Heart left ventricle (tissue), 16 donors: ENCODE results near the gene LIMS2. TPM values are rescaled to one million over a fixed set of nuclear protein-coding genes. Genes with fewer than 3 reads are reported as not detected.

Experiments used
- ATAC-seq, 4 donors: fragments of 200-7000 bp; cut with Tn5 transposase; one replicate each; pipeline ENCODE4 v1.9.1; 2020 to 2022; ENCODE audit warnings: moderate library complexity in 4 of 4, mild to moderate bottlenecking in 3 of 4, moderate number of reproducible peaks in 1 of 4
- DNase-seq, 5 donors: peaks; one replicate each; pipeline ENCODE4 v3.0.0-alpha.2; 2020
- H3K27ac ChIP-seq, 12 donors: fragments of 200-600 bp; sonication (generic) in 4 of 12; one replicate each; pipeline versions ENCODE4 v1.5.0 to v1.8.0; 2016 to 2022; ENCODE audit warnings: mild to moderate bottlenecking in 2 of 12
- H3K27me3 ChIP-seq, 9 donors: fragments of 200-600 bp; sonication (generic) in 2 of 9; one replicate each; pipeline versions ENCODE4 v1.5.1 to v1.8.0; 2016 to 2022; ENCODE audit warnings: mild to moderate bottlenecking in 3 of 9
- H3K36me3 ChIP-seq, 9 donors: fragments of 200-600 bp; sonication (generic) in 2 of 9; one replicate each; pipeline versions ENCODE4 v1.5.0 to v1.8.0; 2018 to 2022; ENCODE audit warnings: mild to moderate bottlenecking in 2 of 9
- H3K4me1 ChIP-seq, 12 donors: fragments of 200-600 bp; sonication (generic) in 4 of 12; one replicate each; pipeline versions ENCODE4 v1.5.0 to v1.8.0; 2016 to 2022; ENCODE audit warnings: mild to moderate bottlenecking in 3 of 12
- H3K4me3 ChIP-seq, 12 donors: fragments of 200-600 bp; sonication (generic) in 4 of 12; one replicate each; pipeline versions ENCODE4 v1.5.0 to v1.8.0; 2017 to 2022; ENCODE audit warnings: mild to moderate bottlenecking in 9 of 12, moderate library complexity in 4 of 12
- H3K9me3 ChIP-seq, 12 donors: fragments of 200-600 bp; sonication (generic) in 4 of 12; one replicate each; pipeline versions ENCODE4 v1.5.0 to v1.8.0; 2016 to 2022; ENCODE audit warnings: mild to moderate bottlenecking in 1 of 12
- POLR2A ChIP-seq, 2 donors: fragments of 450-650 bp; IDR thresholded peaks; one replicate each; pipeline ENCODE4 v1.6.1; 2017; ENCODE audit warnings: antibody characterized with exemption in 2 of 2, mild to moderate bottlenecking in 2 of 2, moderate library complexity in 2 of 2
- WGBS, 4 donors: extraction: QIAGEN DNeasy Blood & Tissue Kit in 2 of 4; methylation state at CpG; one replicate each; pipeline versions ENCODE4 v1.1.5 to v1.1.7; 2013 to 2018; 5-methylcytosine and 5-hydroxymethylcytosine counted together
- intact Hi-C, 10 donors: fragments of 100-400 bp; cut with DNase I; formaldehyde crosslinking; loops; one replicate each; pipeline versions ENCODE4 v1.11.1 to v1.14.2; 2022
- polyA plus RNA-seq, 2 donors: library from polyadenylated mRNA; stranded (reverse); fragments of 200-250 nt; gene quantifications; one replicate each; pipeline ENCODE4 v1.2.3, GENCODE V29; 2013
- total RNA-seq, 9 donors: library from RNA; depleted of rRNA in 2 of 9; stranded (reverse); fragments of >200 nt in 2 of 9; fragmentation: NEBNext Ultra II Directional in 3 of 9; extraction: Animal tissue kit (Norgen Biotek cat#: 25700) in 3 of 9; gene quantifications; one replicate each; pipeline versions ENCODE4 v1.1.0 to v1.2.4, GENCODE V29; 2016 to 2023
- TF ChIP-seq, protein P1 (sequence below), 12 donors: fragments of 200-600 bp; sonication (generic) in 4 of 12; IDR thresholded peaks; one replicate each; pipeline versions ENCODE4 v1.5.0 to v1.8.0; 2018 to 2022; ENCODE audit warnings: antibody characterized with exemption in 12 of 12, mild to moderate bottlenecking in 5 of 12
- donor health status: ischemic (EF 13 %, LVEDD 7.1; RV severe dilation, severe dysfunction).
- donor health status: healthy with polysubstance abuse.
- donor health status: DM: no; HTN: yes; CAD: no.
- donor health status: DM: no; HTN: no; CAD: no.
- donor health status: ischemic (EF 25% LVEDD 6.9; RV normal size, moderate dysfunction).
- donor health status: ischemic (EF 25% LVEDD 5.7; RV mildly dilated, moderate dysfunction).
- donor health status: healthy.
- donor health status: DM: yes; HTN: yes; CAD: no.
- donor health status: ischemic (EF 35%, LVEDD 5.7; RV mildly dilated, moderate dysfunction).
- donor health status: nonischemic (EF 11% LVEDD 7.7; RV severe dilation, severe dysfunction).
- donor health status: DM: yes; HTN: yes; CAD: no.
- donor health status: PGD.
- donor health status: ischemic (EF 29% LVEDD 5.4; RV normal size, mild dysfunction).
- donor health status: nonischemic (EF 23%, LVEDD 6.1; RV moderate dilation, normal function).

The LIMS2 gene
- total and polyA plus RNA-seq, 11 donors, result 97.1 to 293 (median 158) TPM

DNA sequence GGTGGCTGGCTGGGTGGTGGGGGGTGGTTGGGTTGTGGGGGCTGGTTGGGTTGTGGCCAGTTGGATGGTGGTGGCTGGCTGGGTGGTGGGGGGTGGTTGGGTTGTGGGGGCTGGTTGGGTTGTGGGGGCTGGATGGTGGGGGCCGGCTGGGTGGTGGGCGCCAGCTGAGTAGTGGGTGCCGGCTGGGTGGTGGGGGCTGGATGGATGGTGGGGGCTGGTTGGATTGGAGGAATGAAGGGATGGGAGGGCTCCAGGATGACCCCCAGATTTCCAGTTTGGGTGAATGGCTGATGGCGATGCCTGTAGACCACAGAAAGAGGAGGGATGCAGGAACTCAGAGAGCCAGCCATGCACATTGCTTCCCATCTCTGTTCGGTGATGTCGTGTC lies 56.1 kb downstream of the LIMS2 start:
- no peak for ATAC-seq
- peak in 1 of 5 donors; percentile 8 for DNase-seq
- no peak for TF ChIP-seq POLR2A (IDR thresholded peaks at IDR 0.05)
- TF ChIP-seq, protein P1, sequence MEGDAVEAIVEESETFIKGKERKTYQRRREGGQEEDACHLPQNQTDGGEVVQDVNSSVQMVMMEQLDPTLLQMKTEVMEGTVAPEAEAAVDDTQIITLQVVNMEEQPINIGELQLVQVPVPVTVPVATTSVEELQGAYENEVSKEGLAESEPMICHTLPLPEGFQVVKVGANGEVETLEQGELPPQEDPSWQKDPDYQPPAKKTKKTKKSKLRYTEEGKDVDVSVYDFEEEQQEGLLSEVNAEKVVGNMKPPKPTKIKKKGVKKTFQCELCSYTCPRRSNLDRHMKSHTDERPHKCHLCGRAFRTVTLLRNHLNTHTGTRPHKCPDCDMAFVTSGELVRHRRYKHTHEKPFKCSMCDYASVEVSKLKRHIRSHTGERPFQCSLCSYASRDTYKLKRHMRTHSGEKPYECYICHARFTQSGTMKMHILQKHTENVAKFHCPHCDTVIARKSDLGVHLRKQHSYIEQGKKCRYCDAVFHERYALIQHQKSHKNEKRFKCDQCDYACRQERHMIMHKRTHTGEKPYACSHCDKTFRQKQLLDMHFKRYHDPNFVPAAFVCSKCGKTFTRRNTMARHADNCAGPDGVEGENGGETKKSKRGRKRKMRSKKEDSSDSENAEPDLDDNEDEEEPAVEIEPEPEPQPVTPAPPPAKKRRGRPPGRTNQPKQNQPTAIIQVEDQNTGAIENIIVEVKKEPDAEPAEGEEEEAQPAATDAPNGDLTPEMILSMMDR (IDR thresholded peaks at IDR 0.05), result no peak

DNA sequence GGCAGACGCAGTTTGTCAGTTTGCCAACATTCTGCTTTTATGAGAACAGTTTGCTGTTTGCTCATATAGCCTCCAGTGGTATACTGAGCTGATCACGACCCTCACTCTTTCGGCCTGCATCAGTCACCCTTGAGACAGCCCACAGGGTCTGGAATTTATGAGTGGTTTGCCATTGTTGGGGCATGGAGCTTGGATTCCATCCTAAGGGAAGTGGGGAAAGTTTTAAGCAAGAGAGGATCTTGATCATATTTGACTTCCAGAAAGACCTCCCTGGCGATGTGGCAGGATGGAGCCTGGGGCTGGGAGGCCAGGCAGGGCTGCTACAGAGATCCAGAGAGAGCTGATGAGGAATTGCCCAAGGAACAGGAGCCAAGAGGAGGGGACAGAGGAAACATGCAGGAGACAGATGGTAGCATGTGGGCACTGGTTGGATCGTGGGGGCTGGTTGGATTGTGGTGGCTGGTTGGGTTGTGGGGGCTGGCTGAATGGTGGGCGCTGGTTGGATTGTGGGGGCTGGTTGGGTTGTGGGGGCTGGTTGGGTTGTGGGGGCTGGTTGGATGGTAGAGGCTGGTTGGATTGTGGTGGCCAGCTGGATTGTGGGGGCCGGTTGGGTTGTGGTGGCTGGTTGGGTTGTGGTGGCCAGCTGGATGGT lies 56.7 kb downstream of the LIMS2 start:
- H3K4me3 ChIP-seq, result no peak overlapping the region
- TF ChIP-seq, protein P1 (IDR thresholded peaks at IDR 0.05), result no peak
- no peak for TF ChIP-seq POLR2A (IDR thresholded peaks at IDR 0.05)
- no peak for ATAC-seq
- DNase-seq, result peak in 1 of 5 donors; percentile 4
- H3K36me3 ChIP-seq, result no peaks in the 10 kb centered on the region
- no peaks in the 10 kb centered on the region for H3K4me1 ChIP-seq
- H3K9me3 ChIP-seq, result peaks cover 0 to 4% (median under 1%) of the 10 kb centered on the region in 12 donors
- intact Hi-C loops, result no loop called here
- 74 to 85% (median 81%) methylated on average over 7 of the region's 7 CpGs for WGBS, 4 donors
- no peaks in the 10 kb centered on the region for H3K27me3 ChIP-seq
- no peak overlapping the region for H3K27ac ChIP-seq

More for the DNA sequence above, 56.1 kb downstream of the LIMS2 start:
- H3K9me3 ChIP-seq, result no peaks in the 10 kb centered on the region
- WGBS, 4 donors, result 95 to 97% (median 97%) methylated on average over 6 of the region's 6 CpGs
- H3K27me3 ChIP-seq, result no peaks in the 10 kb centered on the region
- H3K4me1 ChIP-seq, result no peaks in the 10 kb centered on the region
- H3K4me3 ChIP-seq, result no peak overlapping the region
- intact Hi-C loops, result no loop called here
- H3K36me3 ChIP-seq, result no peaks in the 10 kb centered on the region
- H3K27ac ChIP-seq, result no peak overlapping the region

DNA sequence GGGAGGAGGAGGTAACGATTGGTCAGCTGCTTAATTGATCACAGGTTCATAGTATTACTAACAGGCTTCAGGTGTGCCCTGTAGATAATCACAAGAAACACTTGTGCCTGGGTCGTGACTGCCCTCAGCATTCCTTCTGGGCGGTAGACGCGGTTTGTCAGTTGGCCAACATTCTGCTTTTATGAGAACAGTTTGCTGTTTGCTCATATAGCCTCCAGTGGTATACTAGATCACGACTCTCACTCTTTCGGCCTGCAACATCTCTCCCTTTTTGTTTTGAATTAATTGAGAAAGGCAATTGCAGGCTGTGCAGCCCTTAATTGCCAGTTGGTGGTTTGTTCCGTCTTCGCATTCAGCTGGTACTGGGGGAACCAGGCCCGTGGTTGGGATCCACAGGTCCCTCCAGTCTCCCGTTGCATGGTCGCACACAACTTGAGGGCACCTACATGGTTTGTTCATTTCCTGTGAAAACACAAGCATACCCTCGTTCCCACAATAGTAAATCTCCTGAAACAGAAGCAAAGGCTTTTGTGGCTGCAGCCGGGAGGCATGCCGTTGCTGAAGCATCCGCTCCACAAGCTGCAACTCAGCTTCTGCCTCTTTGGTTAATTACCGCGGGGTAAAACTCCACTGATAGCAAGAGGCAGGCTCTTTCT lies 59.7 kb downstream of the LIMS2 start:
- Histone ChIP-seq H3K27me3 (no peaks in the 10 kb centered on the region), H3K27ac (no peak overlapping the region), H3K9me3 (peaks cover 0 to 27% (median 12%) of the 10 kb centered on the region in 12 donors), H3K4me3 (no peak overlapping the region), H3K4me1 (no peaks in the 10 kb centered on the region), H3K36me3 (no peaks in the 10 kb centered on the region)
- TF ChIP-seq, protein P1 (IDR thresholded peaks at IDR 0.05), result no peak
- TF ChIP-seq POLR2A (IDR thresholded peaks at IDR 0.05), result no peak
- WGBS, 4 donors, result 77 to 90% (median 83%) methylated on average over 18 of the region's 18 CpGs
- no peak for ATAC-seq
- DNase-seq, result peak in 1 of 5 donors; percentile 11
- intact Hi-C loops, result no loop called here

DNA sequence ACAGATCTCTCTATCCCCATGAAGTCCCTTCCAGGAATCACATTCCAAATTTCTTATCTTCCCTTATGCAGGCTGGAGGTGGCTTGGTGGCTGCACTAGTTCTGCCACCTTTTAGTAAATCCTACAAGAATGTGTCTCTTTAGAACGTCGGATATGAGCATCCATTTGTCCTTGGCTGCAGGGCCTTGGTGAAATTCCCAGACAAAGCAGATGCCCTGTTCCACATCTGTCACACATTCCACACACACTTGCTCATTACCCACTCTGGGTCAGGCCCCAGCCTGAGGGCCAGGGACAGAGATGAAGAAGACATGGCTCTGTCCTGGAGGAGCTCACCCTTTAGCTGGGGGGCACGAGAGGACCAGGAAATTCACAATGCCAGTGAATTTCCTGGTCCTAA lies 60.6 kb downstream of the LIMS2 start:
- WGBS, 4 donors, result 40 to 56% (median 51%) methylated on average over 3 of the region's 3 CpGs

More for the DNA sequence above, 60.6 kb downstream of the LIMS2 start:
- Histone ChIP-seq H3K27me3 (no peaks in the 10 kb centered on the region), H3K36me3 (no peaks in the 10 kb centered on the region), H3K4me3 (no peak overlapping the region), H3K9me3 (peaks cover 0 to 27% (median 12%) of the 10 kb centered on the region in 12 donors), H3K4me1 (no peaks in the 10 kb centered on the region), H3K27ac (no peak overlapping the region)
- intact Hi-C loops, result no loop called here
- DNase-seq (peak in 1 of 5 donors; percentile 7), ATAC-seq (peak in 1 of 4 donors; percentile 26)
- TF ChIP-seq, protein P1 (IDR thresholded peaks at IDR 0.05), result no peak
- TF ChIP-seq POLR2A (IDR thresholded peaks at IDR 0.05), result no peak
